Measurements from ENCODE around the gene CACNB3.
"Not testable (repeated sequence)": the region's sequence is repeated elsewhere in the genome, so short reads cannot be mapped to it uniquely, and the experiment has no call there.

CACNB3 gene

DNA sequence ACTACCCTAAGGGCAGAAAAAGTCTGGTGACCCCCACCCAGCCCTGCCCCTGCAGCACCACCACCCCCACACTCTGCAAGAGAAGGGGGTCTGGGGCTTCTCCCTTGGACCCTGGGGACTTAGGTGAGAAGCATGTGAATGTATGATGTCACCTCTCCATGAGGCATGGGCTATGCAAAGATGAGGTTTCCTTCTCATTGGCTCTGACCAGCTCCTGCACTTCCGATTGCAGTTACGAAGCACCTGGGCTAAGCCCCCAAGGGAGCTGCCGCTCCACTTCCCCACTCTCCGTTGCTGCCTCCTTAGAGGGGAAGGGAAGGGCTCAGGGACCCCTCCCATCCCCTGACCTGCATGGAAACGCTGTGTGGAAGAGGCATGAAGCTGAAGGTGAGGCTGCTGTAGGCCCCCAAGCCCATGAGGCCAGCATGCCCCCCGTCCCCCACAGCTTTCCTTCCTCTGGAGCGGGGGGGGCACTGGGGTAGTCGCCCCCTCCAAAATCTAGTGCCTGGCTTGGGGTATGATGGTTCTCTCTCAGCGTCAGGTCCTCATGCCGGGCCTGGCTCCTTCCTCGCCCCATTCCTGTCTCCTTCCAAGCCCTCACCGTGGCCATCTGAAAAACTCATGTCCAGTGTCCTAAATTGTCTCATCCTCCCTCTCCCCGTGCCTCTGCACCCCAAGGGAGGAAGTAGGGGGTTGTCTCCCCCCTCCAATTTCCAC is 39.1 kb downstream of the CACNB3 start:
- no peak for DNase-seq

DNA sequence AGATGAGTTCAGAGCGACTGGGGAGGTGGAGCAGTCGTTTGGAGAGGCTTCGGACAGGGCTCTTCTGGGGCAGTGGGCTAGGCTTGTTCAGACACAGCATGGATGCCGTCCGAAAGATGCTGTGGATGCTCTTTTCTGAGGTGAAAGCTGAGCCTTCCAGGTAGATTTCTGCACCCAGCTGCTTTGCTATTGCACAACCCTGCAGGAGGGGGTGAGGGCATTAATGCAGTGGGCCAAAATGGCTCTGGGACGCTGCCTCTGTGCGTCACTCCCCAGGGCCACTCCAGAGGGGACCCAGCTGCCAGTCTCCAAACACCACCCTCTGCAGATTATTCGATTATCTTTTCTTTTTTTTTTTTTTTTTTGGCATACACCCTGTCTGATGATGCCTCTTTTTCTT is 39.7 kb downstream of the CACNB3 start:
- no peak for DNase-seq

DNA sequence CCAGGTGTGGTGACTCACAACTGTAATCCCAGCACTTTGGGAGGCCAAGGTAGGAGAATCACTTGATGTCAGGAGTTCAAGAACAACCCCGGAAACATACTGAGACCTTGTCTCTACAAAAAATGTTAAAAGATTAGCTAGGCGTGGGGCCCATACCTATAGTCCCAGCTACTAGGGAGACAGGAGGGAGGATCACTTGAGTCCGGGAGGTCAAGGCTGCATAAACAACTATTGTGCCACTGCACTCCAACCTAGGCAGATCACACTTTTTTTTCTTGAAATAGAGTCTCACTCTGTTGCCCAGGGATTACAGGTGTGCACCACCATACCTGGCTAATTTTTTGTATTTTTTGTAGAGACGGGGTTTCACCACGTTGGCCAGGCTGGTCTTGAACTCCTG is 41.3 kb downstream of the CACNB3 start:
- DNase-seq, result no peak

DNA sequence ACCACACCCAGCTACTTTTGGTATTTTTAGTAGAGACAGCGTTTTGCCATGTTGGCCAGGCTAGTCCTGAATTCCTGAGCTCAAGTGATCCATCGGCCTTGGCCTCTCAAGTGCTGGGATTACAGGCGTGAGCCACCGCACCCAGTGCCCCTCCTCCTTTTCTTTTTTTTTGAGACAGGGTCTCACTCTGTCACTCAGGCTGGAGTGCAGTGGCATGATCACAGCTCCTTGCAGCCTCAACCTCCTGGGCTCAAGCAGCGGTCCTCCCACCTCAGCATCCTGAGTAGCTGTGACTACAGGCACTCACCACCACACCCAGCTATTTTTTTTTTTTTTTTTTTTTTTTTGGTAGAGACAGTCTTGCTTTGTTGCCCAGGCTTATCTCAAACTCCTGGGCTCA is 41.9 kb downstream of the CACNB3 start:
- not testable (repeated sequence) for DNase-seq

DNA sequence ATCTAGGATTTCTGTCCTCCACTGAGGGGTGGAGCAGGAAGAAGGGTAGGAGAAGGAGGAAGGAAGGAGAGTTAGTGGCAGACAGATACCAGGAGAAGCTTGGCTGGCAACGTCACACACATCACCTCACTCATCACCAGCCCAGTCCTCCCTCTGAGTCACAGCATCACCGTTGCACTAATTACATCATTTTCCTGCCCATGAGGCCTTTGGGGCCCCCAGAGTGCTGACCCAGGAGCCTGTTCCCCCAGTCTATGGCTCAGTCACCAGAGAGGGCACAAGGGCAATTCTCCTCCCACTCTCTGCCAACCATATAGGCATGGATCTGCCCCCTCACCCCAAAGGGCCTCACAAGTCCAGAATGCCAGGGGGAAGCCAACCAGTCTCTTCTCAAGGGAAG is 42.8 kb downstream of the CACNB3 start:
- DNase-seq, result no peak

DNA sequence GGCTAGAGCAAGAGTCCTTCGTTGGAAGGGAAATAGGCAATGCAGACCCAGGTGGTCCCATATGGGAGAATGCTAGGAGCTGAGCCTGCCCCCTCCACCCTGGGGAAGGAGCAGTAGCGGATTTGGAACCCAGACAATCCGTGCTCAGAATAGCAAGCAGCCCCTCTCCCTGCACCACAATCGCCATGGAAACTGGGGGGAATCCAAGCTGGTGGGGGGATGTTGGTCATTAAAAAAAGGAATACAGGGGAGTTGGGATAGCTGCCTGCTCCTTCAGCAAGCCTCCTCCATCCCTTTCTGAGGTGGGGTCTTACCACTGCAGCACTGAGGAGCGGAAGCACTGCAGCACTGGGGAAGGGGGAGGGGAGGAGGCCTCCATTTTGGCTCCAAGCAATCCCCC is 44.5 kb downstream of the CACNB3 start:
- DNase-seq, result no peak

DNA sequence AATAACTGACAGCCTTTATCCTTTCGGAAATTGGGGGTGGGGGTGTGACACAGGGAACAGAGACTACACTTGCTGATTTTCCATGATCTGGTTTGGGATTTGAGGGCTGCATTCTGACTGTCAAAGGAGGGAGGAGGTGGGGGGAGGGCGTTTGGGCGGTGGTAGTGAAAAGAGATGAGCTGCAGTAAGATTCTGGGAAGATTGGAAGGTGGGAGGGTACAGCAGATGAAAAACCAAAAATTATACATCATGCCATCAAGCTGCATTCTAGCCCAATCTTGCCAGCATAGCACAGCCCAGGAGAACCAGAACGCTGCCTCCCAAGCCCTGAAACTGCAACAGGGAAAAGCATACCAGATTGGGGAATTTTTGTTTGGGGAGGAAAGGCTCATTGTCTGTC is 45.0 kb downstream of the CACNB3 start:
- no peak for DNase-seq

DNA sequence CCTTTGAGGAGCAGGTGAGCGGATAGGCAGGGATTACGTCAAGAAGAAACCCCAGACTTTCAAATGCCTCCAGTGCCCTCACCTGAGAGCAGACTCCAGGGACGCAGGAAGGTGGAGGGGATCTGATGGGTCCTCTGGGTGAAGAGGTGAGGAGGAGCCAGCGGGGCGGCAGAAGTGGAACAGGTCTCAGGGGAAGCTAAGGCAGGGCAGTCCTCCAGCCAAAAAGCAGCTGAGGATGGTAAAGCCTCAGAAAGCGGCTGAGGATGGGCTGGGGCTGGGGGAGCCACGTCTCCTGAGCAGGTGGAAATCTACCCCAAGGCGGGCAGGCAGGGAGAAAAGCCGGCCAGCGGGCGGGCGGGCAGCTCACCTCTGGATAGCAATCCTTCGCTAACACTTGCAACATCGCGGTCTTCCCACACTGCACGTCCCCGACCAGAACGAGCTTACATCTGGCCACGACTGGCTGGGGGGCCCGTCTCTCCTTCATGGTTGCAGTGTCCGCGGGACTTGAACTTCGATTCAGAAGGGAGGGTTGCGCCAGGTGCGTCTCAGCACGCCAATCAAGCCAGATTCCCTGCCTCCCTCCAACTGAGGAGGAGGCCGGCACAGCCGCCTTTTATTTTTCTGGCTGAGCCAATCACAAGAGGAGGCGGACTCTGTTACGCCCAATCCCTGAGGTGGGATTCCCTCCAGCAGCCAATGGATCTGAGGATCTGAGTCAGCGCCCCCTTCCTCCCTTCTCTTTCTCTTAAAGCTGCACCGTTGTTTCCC is 47.2 kb downstream of the CACNB3 start, which contains the start of gene RND1:
TSS of gene RND1 (minus strand) at position 590 of the 771 bp plus-strand sequence. CDS start at position 487, 103 bp downstream.
- DNase-seq, result peak; percentile 95

DNA sequence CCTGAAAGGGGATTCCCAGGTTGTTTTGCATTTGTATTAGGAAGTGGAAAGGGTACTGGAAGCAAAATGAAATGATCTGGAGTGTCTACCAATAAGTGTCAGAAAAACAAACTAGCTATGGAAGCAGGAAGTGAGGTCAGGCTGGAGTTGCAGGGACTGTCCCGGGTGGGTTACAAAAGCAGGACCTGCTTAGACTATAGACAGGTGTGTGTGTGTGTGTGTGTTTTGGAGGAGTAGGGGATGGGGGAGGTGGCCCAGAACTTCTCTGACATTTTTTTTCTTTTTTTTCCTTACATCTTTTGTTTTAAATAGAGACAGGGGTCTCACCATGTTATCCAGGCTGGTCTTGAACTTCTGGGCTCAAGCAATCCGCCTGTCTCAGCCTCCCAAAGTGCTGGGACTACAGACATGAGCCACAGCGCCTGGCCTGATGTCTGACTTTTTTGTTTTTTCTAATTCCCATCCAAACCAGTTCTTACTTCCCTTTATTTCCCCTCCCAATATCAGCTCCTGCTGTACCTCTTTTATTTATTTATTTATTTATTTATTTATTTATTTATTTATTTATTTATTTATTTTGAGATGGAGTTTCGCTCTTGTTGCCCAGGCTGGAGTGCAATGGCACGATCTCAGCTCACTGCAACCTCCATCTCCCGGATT is 47.9 kb downstream of the CACNB3 start:
- no peak for DNase-seq

DNA sequence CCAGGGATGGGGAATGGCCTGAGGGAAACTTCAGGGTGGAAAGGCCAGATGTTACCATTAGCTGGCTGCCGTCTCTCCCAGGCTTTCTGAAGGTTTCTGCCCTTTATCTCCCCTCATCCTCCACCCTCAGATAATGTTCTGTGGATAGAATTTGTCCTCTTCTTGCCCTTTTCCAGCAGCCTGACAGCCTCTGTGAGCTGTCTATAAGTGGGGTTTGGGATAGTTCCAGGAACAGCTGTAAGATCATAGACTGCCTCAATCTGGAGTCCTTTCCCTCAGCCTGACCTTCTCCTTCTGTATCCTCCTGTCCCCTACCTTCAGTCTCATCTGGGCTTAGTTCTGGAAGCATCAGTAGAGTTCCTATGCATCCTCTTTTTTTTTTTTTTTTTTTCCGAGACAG is 50.2 kb downstream of the CACNB3 start:
- no peak for DNase-seq

DNA sequence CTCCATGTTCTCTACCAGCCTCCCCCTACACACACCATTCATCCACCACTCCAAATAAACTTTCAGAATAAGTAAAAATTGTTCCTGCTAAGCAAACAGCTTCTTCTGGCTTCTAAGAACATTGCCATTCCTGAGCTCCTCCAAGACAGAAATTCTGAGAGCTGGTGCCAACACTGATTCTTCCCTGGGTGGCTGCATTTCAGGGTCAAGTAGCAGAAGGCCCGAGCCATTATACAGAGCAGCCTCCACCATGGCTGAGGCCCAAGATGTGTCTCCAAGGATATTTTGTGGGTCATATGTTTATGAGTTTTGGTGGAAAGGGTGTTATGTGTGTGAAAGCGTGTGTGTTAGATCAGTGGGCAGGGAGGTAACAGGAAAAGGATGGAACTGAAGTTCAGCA is 50.9 kb downstream of the CACNB3 start:
- DNase-seq, result no peak

DNA sequence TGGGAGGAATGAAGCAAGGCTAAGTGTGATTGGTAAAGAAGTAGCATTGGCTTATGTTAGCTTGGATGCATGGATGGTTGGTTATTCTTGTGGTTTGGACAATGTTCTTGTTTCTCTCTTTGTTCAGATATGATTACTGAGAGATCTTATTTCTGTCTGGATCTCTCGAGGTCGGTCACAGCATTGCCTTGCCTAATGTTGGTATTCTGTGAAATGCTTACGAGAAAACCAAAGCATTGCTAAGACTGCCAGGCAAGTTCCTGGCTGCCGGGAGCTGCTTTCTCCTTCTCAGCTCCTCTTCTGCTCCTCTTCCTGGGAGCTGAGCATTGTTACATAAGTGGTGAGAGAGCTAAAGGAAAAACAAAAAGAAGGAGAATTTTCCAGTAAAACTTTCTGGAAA is 54.8 kb downstream of the CACNB3 start:
- no peak for DNase-seq

DNA sequence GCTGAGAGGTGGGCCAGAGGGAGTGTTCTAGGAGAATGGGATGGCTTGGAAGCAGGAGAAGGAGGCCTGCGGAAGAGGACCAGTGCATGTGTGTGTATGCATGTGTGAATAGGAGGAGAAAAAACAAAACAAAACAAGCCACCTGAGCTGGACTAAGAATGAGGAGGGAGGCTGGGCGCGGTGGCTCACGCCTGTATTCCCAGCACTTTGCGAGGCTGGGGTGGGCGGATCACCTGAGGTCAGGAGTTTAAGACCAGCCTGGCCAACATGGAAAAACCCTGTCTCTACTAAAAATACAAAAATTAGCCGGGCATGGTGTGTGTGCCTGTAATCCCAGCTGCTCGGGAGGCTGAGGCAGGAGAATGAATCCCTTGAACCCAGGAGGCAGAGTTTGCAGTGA is 55.2 kb downstream of the CACNB3 start:
- DNase-seq, result not testable (repeated sequence)

DNA sequence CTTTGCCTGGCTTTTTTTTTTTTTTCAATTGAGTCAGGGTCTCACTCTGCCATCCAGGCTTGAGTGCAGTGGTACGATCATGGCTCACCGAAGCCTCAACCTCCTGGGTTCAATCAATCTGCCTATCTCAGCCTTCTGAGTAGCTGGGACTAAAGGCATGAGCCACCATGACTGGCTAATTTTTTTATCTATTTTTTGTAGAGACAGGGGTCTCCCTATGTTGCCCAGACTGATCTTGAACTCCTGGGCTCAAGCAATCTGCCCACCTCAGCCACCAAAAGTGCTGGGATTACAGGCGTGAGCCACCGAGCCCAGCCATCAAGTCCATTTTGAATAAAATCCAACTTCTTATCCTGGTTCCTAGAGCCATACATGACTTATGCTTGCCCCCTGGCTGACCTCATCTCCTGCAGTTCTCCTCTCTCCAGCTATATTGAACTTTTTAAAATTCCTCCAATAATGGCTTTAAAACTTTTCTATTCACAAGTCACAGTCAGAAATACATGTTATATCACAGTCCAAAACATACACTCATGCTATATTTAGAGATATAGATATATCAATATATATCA is 57.7 kb downstream of the CACNB3 start:
- DNase-seq, result no peak

All from NCI-H226 (cell line).